Right forelimb (tissue), 1 donor: ENCODE measurements around the gene SDC1.

Experiments used
- DNase-seq: peaks from one replicate; pipeline ENCODE4 v3.0.0-alpha.2; 2018

SDC1 gene

GRCh38 chr2:20227894-20228505 lies 3.1 kb upstream of the SDC1 start:
- no peak for DNase-seq

GRCh38 chr2:20226152-20226545 lies 1.2 kb upstream of the SDC1 start:
- peak; percentile 39 for DNase-seq

GRCh38 chr2:20225294-20226151 lies 593 bp upstream of the SDC1 start:
- no peak for DNase-seq

GRCh38 chr2:20224164-20224715 lies 690 bp downstream of the SDC1 start:
- DNase-seq = no peak

GRCh38 chr2:20223407-20224163 lies 1.3 kb downstream of the SDC1 start:
- peak; percentile 74 for DNase-seq

GRCh38 chr2:20222769-20223406 lies 2.0 kb downstream of the SDC1 start:
- no peak for DNase-seq

GRCh38 chr2:20222014-20222768 lies 2.7 kb downstream of the SDC1 start:
- no peak for DNase-seq

- DNase-seq = no peak
Observed at GRCh38 chr2:20221555-20221973, 3.4 kb downstream of the SDC1 start.

GRCh38 chr2:20220806-20221554 lies 4.0 kb downstream of the SDC1 start:
- DNase-seq = no peak

- no peak for DNase-seq
Observed at GRCh38 chr2:20219763-20220380, 5.1 kb downstream of the SDC1 start.

- DNase-seq = no peak
Observed at GRCh38 chr2:20218331-20219320, 6.3 kb downstream of the SDC1 start.

GRCh38 chr2:20217041-20217970 lies 7.6 kb downstream of the SDC1 start:
- no peak for DNase-seq

- DNase-seq = no peak
Observed at GRCh38 chr2:20216130-20217025, 8.6 kb downstream of the SDC1 start.

GRCh38 chr2:20215183-20216040 lies 9.5 kb downstream of the SDC1 start:
- no peak for DNase-seq

- DNase-seq = no peak
Observed at GRCh38 chr2:20214566-20215182, 10.3 kb downstream of the SDC1 start.
